HG03097 (cell line): Measurements from ENCODE around the gene ERICH6.
"Not testable (repeated sequence)": the region's sequence is repeated elsewhere in the genome, so short reads cannot be mapped to it uniquely, and the experiment has no call there.

Experiments used
- ATAC-seq: cut with Tn5 transposase; IDR thresholded peaks from one replicate; pipeline ENCODE4 v1.9.1; 2021; ENCODE audit not compliant: unreplicated experiment, low FRiP score

The ERICH6 gene

GRCh38 chr3:150623945-150624344, 79.8 kb downstream of the ERICH6 start:
- ATAC-seq = no peak

- not testable (repeated sequence) for ATAC-seq
Observed at GRCh38 chr3:150622955-150623354, 80.8 kb downstream of the ERICH6 start.

- no peak for ATAC-seq
Observed at GRCh38 chr3:150620002-150620689, 83.6 kb downstream of the ERICH6 start.

- ATAC-seq = no peak
Observed at GRCh38 chr3:150613709-150614480, 89.8 kb downstream of the ERICH6 start.

GRCh38 chr3:150613034-150613433, 90.7 kb downstream of the ERICH6 start:
- no peak for ATAC-seq

- no peak for ATAC-seq
Observed at GRCh38 chr3:150612494-150612893, 91.2 kb downstream of the ERICH6 start.

GRCh38 chr3:150611666-150612065, 92.1 kb downstream of the ERICH6 start:
- ATAC-seq = no peak

- no peak for ATAC-seq
Observed at GRCh38 chr3:150610785-150611184, 92.9 kb downstream of the ERICH6 start.

- ATAC-seq = no peak
Observed at GRCh38 chr3:150609988-150610387, 93.7 kb downstream of the ERICH6 start.
